Epithelial cell of esophagus (primary cell): ENCODE data around the gene SCGB1D4.
A peak's percentile ranks its signal among the peaks of the same experiment; 100 is the strongest.

Source experiments
- DNase-seq: peaks from one replicate; pipeline ENCODE4 v3.0.0; 2010; ENCODE audit warnings: low read depth
- H3K4me3 ChIP-seq: 2 replicates; pipeline ENCODE4 v1.5.1; 2011; ENCODE audit warnings: mild to moderate bottlenecking, low read length, control low read depth
- CTCF ChIP-seq: IDR thresholded peaks from 2 replicates; pipeline ENCODE4 v1.5.1; 2011; ENCODE audit warnings: low read depth, mild to moderate bottlenecking, low read length, control low read depth, inconsistent platforms; ENCODE audit not compliant: insufficient read depth; ENCODE audit errors: missing control alignments

SCGB1D4 gene

GRCh38 chr11:62315431-62315830 lies 16.6 kb upstream of the SCGB1D4 start:
- H3K4me3 ChIP-seq = no peak overlapping the region
- TF ChIP-seq CTCF = no peak
- no peak for DNase-seq

DNA sequence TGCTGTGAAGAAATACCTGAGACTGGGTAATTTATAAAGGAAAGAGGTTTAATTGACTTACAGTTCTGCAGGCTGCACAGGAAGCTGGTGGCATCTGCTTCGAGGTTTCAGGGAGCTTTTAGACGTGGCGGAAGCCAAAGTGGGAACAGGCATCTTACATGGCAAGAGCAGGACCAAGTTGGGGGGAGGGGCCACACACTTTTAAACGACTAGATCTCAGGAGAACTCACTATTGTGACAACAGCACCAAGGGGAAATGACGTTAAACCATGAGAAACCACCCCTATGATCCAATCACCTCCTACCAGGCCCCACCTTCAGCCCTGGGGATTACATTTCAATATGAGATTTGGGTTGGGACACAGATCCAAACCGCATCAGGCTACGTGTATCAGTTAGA lies 11.1 kb upstream of the SCGB1D4 start:
- no peak for TF ChIP-seq CTCF
- no peak for DNase-seq
- no peak overlapping the region for H3K4me3 ChIP-seq

DNA sequence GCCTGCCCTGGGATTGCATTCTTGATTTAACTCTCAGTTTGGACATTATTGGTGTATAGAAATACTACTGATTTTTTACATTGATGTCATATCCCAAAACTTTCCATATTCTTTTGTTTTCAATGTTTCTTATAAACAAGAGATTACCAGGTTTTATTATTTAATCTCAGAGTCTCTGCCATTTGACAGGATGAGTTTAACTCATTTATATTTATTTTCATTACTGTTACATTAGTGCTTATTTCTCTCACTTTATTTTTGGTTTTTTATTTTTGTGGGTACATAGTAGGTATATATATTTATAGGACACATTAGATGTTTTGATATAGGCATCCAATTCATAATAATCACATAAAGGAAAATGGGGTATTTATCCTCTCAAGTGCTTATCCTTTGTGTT lies 9.1 kb upstream of the SCGB1D4 start:
- no peak for DNase-seq
- TF ChIP-seq CTCF = no peak

GRCh38 chr11:62306227-62306626 lies 7.4 kb upstream of the SCGB1D4 start:
- H3K4me3 ChIP-seq = no peak overlapping the region
- DNase-seq = no peak
- no peak for TF ChIP-seq CTCF

More for the DNA sequence above, 9.1 kb upstream of the SCGB1D4 start:
- no peak overlapping the region for H3K4me3 ChIP-seq

DNA sequence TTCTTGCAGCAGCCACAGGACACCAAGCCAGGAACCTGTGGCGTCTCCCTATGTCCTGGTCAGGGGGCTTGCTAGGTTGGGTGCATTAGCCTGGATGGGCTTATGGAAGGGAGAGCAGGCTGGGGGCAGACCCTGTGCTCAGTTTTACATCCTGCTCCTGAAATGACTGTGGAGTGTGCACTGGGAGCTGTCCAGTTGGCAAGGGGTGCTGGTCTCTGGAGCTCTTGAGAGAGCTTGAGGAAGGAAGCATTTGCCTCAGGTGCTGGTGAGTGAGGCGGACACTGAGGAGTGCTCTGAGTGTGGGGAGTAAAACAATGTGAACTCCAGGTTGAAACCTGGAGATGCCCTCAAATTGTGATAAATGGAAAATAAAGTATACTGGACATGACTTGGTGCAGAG lies 3.4 kb downstream of the SCGB1D4 start:
- H3K4me3 ChIP-seq = no peak overlapping the region
- DNase-seq = peak; percentile 57
- TF ChIP-seq CTCF = no peak

- no peak overlapping the region for H3K4me3 ChIP-seq
- TF ChIP-seq CTCF = no peak
- DNase-seq = no peak
Observed at GRCh38 chr11:62280452-62280851, 18.4 kb downstream of the SCGB1D4 start.

- DNase-seq = no peak
- TF ChIP-seq CTCF = no peak
- H3K4me3 ChIP-seq = no peak overlapping the region
Observed at GRCh38 chr11:62273789-62274275, 25.0 kb downstream of the SCGB1D4 start.
